Esophagus squamous epithelium (tissue), 5 donors: ENCODE results near the gene CA14. TPM values are rescaled to one million over a fixed set of nuclear protein-coding genes. Genes with fewer than 3 reads are reported as not detected.
"Not testable (repeated sequence)": the region's sequence is repeated elsewhere in the genome, so short reads cannot be mapped to it uniquely, and the experiment has no call there.

Source experiments
- DNase-seq: peaks from one replicate; lab custom pipeline; 2025; lab: John Stamatoyannopoulos, UW
- H3K27ac ChIP-seq, 4 donors: fragments of 200-600 bp; sonication (generic); one replicate each; pipeline ENCODE4 v1.5.1; 2016 to 2019; ENCODE audit warnings: mild to moderate bottlenecking in 1 of 4
- H3K27me3 ChIP-seq, 4 donors: fragments of 200-600 bp; sonication (generic); 1 replicate in 3 of 4; 2 replicates in 1 of 4; pipeline versions ENCODE4 v1.5.1 to v1.6.0; 2017 to 2021; ENCODE audit warnings: antibody characterized with exemption in 1 of 4
- H3K36me3 ChIP-seq, 3 donors: fragments of 200-600 bp; sonication (generic); one replicate each; pipeline ENCODE4 v1.5.1; 2016 to 2019
- H3K4me1 ChIP-seq, 3 donors: fragments of 200-600 bp; sonication (generic); one replicate each; pipeline ENCODE4 v1.5.1; 2017 to 2019
- H3K4me3 ChIP-seq, 4 donors: fragments of 200-600 bp; sonication (generic); 1 replicate in 3 of 4; 2 replicates in 1 of 4; pipeline ENCODE4 v1.5.1; 2016 to 2019; ENCODE audit warnings: mild to moderate bottlenecking in 2 of 4, moderate library complexity in 1 of 4
- H3K9me3 ChIP-seq, 3 donors: fragments of 200-600 bp; sonication (generic); one replicate each; pipeline ENCODE4 v1.5.1; 2016 to 2019
- CTCF ChIP-seq, 6 experiments: fragments of 450-650 bp in 4 of 6; fragments of 200-600 bp in 2 of 6; sonication (generic) in 2 of 6; IDR thresholded peaks; one replicate each; pipeline ENCODE4 v1.5.1; 2016 to 2019; ENCODE audit warnings: antibody characterized with exemption in 6 of 6, mild to moderate bottlenecking in 4 of 6, moderate library complexity in 4 of 6
- POLR2A ChIP-seq, 4 donors: fragments of 450-650 bp; IDR thresholded peaks; one replicate each; pipeline ENCODE4 v1.6.1; 2017; ENCODE audit warnings: antibody characterized with exemption in 4 of 4, mild to moderate bottlenecking in 4 of 4, moderate library complexity in 3 of 4
- WGBS, 2 donors: methylation state at CpG; one replicate each; pipeline ENCODE4 v1.1.5; 2018; 5-methylcytosine and 5-hydroxymethylcytosine counted together
- intact Hi-C: fragments of 100-400 bp; cut with DNase I; formaldehyde crosslinking; loops from one replicate; pipeline ENCODE4 v1.15.0; 2022
- total RNA-seq, 4 donors: library from RNA; depleted of rRNA; stranded (reverse); fragments of >200 nt; gene quantifications; one replicate each; pipeline ENCODE4 v1.1.0, GENCODE V29; 2016
- donor health status: DM: yes; HTN: yes; CAD: no.

CA14 gene
- not detected for total RNA-seq

GRCh38 chr1:150257624-150258585 is at the start of gene CA14:
Gene CA14 (plus strand): TSS chr1:150257774. CDS start chr1:150258129, 355 bp downstream.
- no peaks in the 10 kb centered on the region for H3K9me3 ChIP-seq

GRCh38 chr1:150208460-150208859 is 49.1 kb upstream of the CA14 start:
- H3K9me3 ChIP-seq, H3K4me1 ChIP-seq, H3K4me3 ChIP-seq, H3K27me3 ChIP-seq, intact Hi-C loops, DNase-seq, H3K27ac ChIP-seq, H3K36me3 ChIP-seq: not testable (repeated sequence)
- 90 to 93% methylated on average over 6 of the region's 6 CpGs for WGBS, 2 donors

More at GRCh38 chr1:150257624-150258585, at the start of gene CA14:
- Histone ChIP-seq H3K36me3 (no peaks in the 10 kb centered on the region), H3K4me1 (peaks cover 9 to 44% (median 20%) of the 10 kb centered on the region in 3 donors), H3K27me3 (peaks cover 0 to 23% (median 0%) of the 10 kb centered on the region in 4 donors), H3K4me3 (no peak within 1 kb of the TSS), H3K27ac (peak within 1 kb of the TSS in 2 of 4 donors; percentile 58 to 70)
- no peak for DNase-seq
- 64 to 65% methylated on average over 8 to 10 of the region's 13 CpGs for WGBS, 2 donors
- TF ChIP-seq POLR2A (IDR thresholded peaks at IDR 0.05) = no peak
- TF ChIP-seq CTCF (IDR thresholded peaks at IDR 0.05) = no peak
- intact Hi-C loops = no loop called here

GRCh38 chr1:150210091-150210490 is 47.5 kb upstream of the CA14 start:
- TF ChIP-seq POLR2A (IDR thresholded peaks at IDR 0.05) (no peak), CTCF (IDR thresholded peaks at IDR 0.05) (no peak)
- Histone ChIP-seq H3K27ac (no peak overlapping the region), H3K36me3 (no peaks in the 10 kb centered on the region), H3K4me1 (peaks cover 0 to 13% (median 2%) of the 10 kb centered on the region in 3 donors), H3K4me3 (no peak overlapping the region), H3K9me3 (no peaks in the 10 kb centered on the region), H3K27me3 (no peaks in the 10 kb centered on the region)
- no peak for DNase-seq
- WGBS, 2 donors = 89 to 90% methylated on average over 4 of the region's 4 CpGs
- intact Hi-C loops = no loop called here

GRCh38 chr1:150210706-150211105 is 46.9 kb upstream of the CA14 start:
- intact Hi-C loops = no loop called here
- WGBS, 2 donors = 87 to 96% methylated on average over 4 of the region's 4 CpGs
- TF ChIP-seq POLR2A (IDR thresholded peaks at IDR 0.05) (no peak), CTCF (IDR thresholded peaks at IDR 0.05) (no peak)
- no peak for DNase-seq
- Histone ChIP-seq H3K27me3 (no peaks in the 10 kb centered on the region), H3K36me3 (no peaks in the 10 kb centered on the region), H3K4me3 (no peak overlapping the region), H3K27ac (no peak overlapping the region), H3K9me3 (no peaks in the 10 kb centered on the region), H3K4me1 (peaks cover 0 to 13% (median 2%) of the 10 kb centered on the region in 3 donors)

- TF ChIP-seq CTCF (IDR thresholded peaks at IDR 0.05) (no peak), POLR2A (IDR thresholded peaks at IDR 0.05) (no peak)
- Histone ChIP-seq H3K36me3 (no peaks in the 10 kb centered on the region), H3K27me3 (no peaks in the 10 kb centered on the region), H3K9me3 (no peaks in the 10 kb centered on the region), H3K27ac (no peak overlapping the region), H3K4me3 (no peak overlapping the region), H3K4me1 (peaks cover 0 to 13% (median 2%) of the 10 kb centered on the region in 3 donors)
- WGBS, 2 donors = 95 to 96% methylated on average over 9 of the region's 9 CpGs
- DNase-seq = no peak
- intact Hi-C loops = no loop called here
Measured at GRCh38 chr1:150212070-150212469, 45.5 kb upstream of the CA14 start.
